MCF 10A (cell line): ENCODE results near the gene ADAP1. TPM values are rescaled to one million over a fixed set of nuclear protein-coding genes. Genes with fewer than 3 reads are reported as not detected.

Source experiments
- BruUV-seq: library from RNA; stranded (reverse); fragments of 400-500 nt; replicated peaks from 2 replicates; lab custom pipeline; 2021; lab: Mats Ljungman, UMichigan
- CTCF ChIA-PET: fragments of 300-600 bp; sonication (Branson Sonifier 250); formaldehyde crosslinking; extraction: SDS; loops from one replicate; lab custom pipeline; 2021; ENCODE audit warnings: antibody characterized with exemption, inconsistent platforms; lab: Yijun Ruan, JAX
- POLR2A ChIA-PET: fragments of 300-600, 350-650 bp; sonication (Branson Sonifier 250); formaldehyde crosslinking; extraction: SDS; loops from one replicate; lab custom pipeline; 2020; ENCODE audit warnings: antibody characterized with exemption, inconsistent platforms; lab: Yijun Ruan, JAX
- DNase-seq: peaks from one replicate; pipeline ENCODE4 v3.0.0-alpha.2; 2018; ENCODE audit not compliant: unreplicated experiment
- H3K27ac Mint-ChIP-seq: one replicate; pipeline ENCODE4 v1.8.0; 2022; ENCODE audit warnings: mild to moderate bottlenecking, low read depth, mixed read lengths; ENCODE audit not compliant: unreplicated experiment
- H3K27me3 Mint-ChIP-seq: one replicate; pipeline ENCODE4 v1.8.0; 2022; ENCODE audit warnings: mixed read lengths; ENCODE audit not compliant: insufficient read depth, unreplicated experiment
- H3K36me3 Mint-ChIP-seq: one replicate; pipeline ENCODE4 v1.8.0; 2022; ENCODE audit warnings: mild to moderate bottlenecking, moderate library complexity, mixed read lengths; ENCODE audit not compliant: insufficient read depth, unreplicated experiment
- H3K4me1 Mint-ChIP-seq: one replicate; pipeline ENCODE4 v1.8.0; 2022; ENCODE audit warnings: mixed read lengths; ENCODE audit not compliant: insufficient read depth, unreplicated experiment
- H3K4me3 Mint-ChIP-seq: one replicate; pipeline ENCODE4 v1.8.0; 2022; ENCODE audit warnings: mild to moderate bottlenecking, moderate library complexity, mixed read lengths; ENCODE audit not compliant: unreplicated experiment
- H3K9me3 Mint-ChIP-seq: one replicate; pipeline ENCODE4 v1.8.0; 2022; ENCODE audit warnings: mixed read lengths; ENCODE audit not compliant: unreplicated experiment
- CTCF ChIP-seq: fragments of 200-600 bp; IDR thresholded peaks from one replicate; pipeline ENCODE4 v1.8.0; 2022; ENCODE audit warnings: antibody characterized with exemption, mild to moderate bottlenecking; ENCODE audit not compliant: unreplicated experiment
- intact Hi-C: fragments of 100-400 bp; cut with micrococcal nuclease; formaldehyde crosslinking; loops from 2 replicates; pipeline ENCODE4 v1.14.1; 2022
- total RNA-seq: library from RNA; stranded (reverse); gene quantifications from 2 replicates; pipeline ENCODE4 v1.2.3, GENCODE V29; 2022

ADAP1 gene
- total RNA-seq, 1 experiment from 2014 or later: 7.0 TPM

- TF ChIP-seq CTCF: no peak
- no TSS peak for BruUV-seq
- DNase-seq: no peak
- Mint-ChIP-seq H3K27ac (no peak overlapping the region), H3K36me3 (peaks cover 12% of the 10 kb centered on the region), H3K9me3 (no peaks in the 10 kb centered on the region), H3K27me3 (no peaks in the 10 kb centered on the region), H3K4me3 (no peak overlapping the region), H3K4me1 (no peaks in the 10 kb centered on the region)
- ChIA-PET CTCF (interaction anchor here (0.6 kb wide), 2 partner anchors 206 to 292 kb away, joined by 4 read pairs; no protein-coding TSS in a partner anchor), POLR2A (interaction anchor here (0.6 to 0.9 kb wide), 3 partner anchors 16 to 454 kb away, joined by 3 to 5 read pairs (median 3); no protein-coding TSS in a partner anchor)
- intact Hi-C loops: no loop called here
Measured at GRCh38 chr7:883055-884021, 71.1 kb downstream of the ADAP1 start.

GRCh38 chr7:882336-883035 is 72.0 kb downstream of the ADAP1 start:
- TF ChIP-seq CTCF: no peak
- no TSS peak for BruUV-seq
- H3K27ac Mint-ChIP-seq: no peak overlapping the region
- ChIA-PET POLR2A (interaction anchor here (0.6 kb wide), 1 partner anchor 66 kb away, joined by 3 read pairs; no protein-coding TSS in a partner anchor), CTCF (no interaction called here)
- no peak for DNase-seq
- peaks cover 6% of the 10 kb centered on the region for H3K36me3 Mint-ChIP-seq
- no peaks in the 10 kb centered on the region for H3K9me3 Mint-ChIP-seq
- no peaks in the 10 kb centered on the region for H3K4me1 Mint-ChIP-seq
- intact Hi-C loops: no loop called here
- no peak overlapping the region for H3K4me3 Mint-ChIP-seq
- H3K27me3 Mint-ChIP-seq: no peaks in the 10 kb centered on the region

GRCh38 chr7:881441-882234 is 72.8 kb downstream of the ADAP1 start:
- no TSS peak for BruUV-seq
- no peaks in the 10 kb centered on the region for H3K9me3 Mint-ChIP-seq
- no peak overlapping the region for H3K4me3 Mint-ChIP-seq
- no peaks in the 10 kb centered on the region for H3K27me3 Mint-ChIP-seq
- no peak for DNase-seq
- CTCF ChIA-PET: no interaction called here
- POLR2A ChIA-PET: no interaction called here
- no peaks in the 10 kb centered on the region for H3K4me1 Mint-ChIP-seq
- H3K27ac Mint-ChIP-seq: no peak overlapping the region
- no peak for TF ChIP-seq CTCF
- intact Hi-C loops: no loop called here
- H3K36me3 Mint-ChIP-seq: peaks cover 14% of the 10 kb centered on the region
